SK-N-MC (cell line): Measurements from ENCODE around the gene SIDT1.

Experiments
- EZH2 ChIP-seq: fragments of 200-600 bp; sonication (generic); IDR thresholded peaks from one replicate; pipeline ENCODE4 v1.6.1; 2017; ENCODE audit warnings: antibody characterized with exemption
- FOXP2 ChIP-seq: optimal IDR thresholded peaks from 2 replicates; pipeline ENCODE3; 2011; ENCODE audit warnings: mild to moderate bottlenecking, moderate library complexity; ENCODE audit not compliant: insufficient read depth; ENCODE audit errors: extremely low read length, control extremely low read depth
- POLR2AphosphoS5 ChIP-seq: IDR thresholded peaks from 2 replicates; pipeline ENCODE4 v1.6.1; 2012; ENCODE audit warnings: mild to moderate bottlenecking, low read depth, low read length, borderline replicate concordance

GRCh38 chr3:113663324-113663750, 131.0 kb downstream of the SIDT1 start:
- TF ChIP-seq POLR2AphosphoS5, result no peak
- TF ChIP-seq EZH2, result no peak
- no peak for TF ChIP-seq FOXP2
